Tibial artery (tissue), 4 donors: ENCODE results near the gene FUZ.

ENCODE experiments used
- DNase-seq, 2 donors: peaks; one replicate each; pipeline ENCODE4 v3.0.0-alpha.2; 2019
- H3K27ac ChIP-seq, 2 donors: fragments of 200-600 bp; sonication (generic) in 1 of 2; 1 replicate in 1 of 2; 2 replicates in 1 of 2; pipeline ENCODE4 v1.5.1; 2018 to 2019; ENCODE audit warnings: mild to moderate bottlenecking in 1 of 2
- H3K27me3 ChIP-seq, 2 donors: fragments of 200-600 bp; sonication (generic) in 1 of 2; one replicate each; pipeline versions ENCODE4 v1.5.1 to v1.6.0; 2016 to 2019
- H3K36me3 ChIP-seq, 3 donors: fragments of 200-600 bp; sonication (generic) in 2 of 3; one replicate each; pipeline ENCODE4 v1.5.1; 2016 to 2019; ENCODE audit warnings: mild to moderate bottlenecking in 2 of 3
- H3K4me1 ChIP-seq, 4 donors: fragments of 200-600 bp; sonication (generic) in 2 of 4; 1 replicate in 3 of 4; 2 replicates in 1 of 4; pipeline ENCODE4 v1.5.1; 2016 to 2019
- H3K4me3 ChIP-seq, 2 donors: fragments of 200-600 bp; sonication (generic) in 1 of 2; 1 replicate in 1 of 2; 2 replicates in 1 of 2; pipeline ENCODE4 v1.5.1; 2018 to 2019; ENCODE audit warnings: mild to moderate bottlenecking in 2 of 2
- H3K9me3 ChIP-seq, 3 donors: fragments of 200-600 bp; sonication (generic) in 1 of 3; one replicate each; pipeline ENCODE4 v1.5.1; 2016 to 2019
- CTCF ChIP-seq, 2 experiments: fragments of 200-600 bp in 1 of 2; fragments of 450-650 bp in 1 of 2; IDR thresholded peaks; one replicate each; pipeline ENCODE4 v1.5.1; 2017 to 2019; ENCODE audit warnings: antibody characterized with exemption in 2 of 2, mild to moderate bottlenecking in 1 of 2, moderate library complexity in 1 of 2
- intact Hi-C: fragments of 100-400 bp; cut with DNase I; formaldehyde crosslinking; loops from one replicate; pipeline ENCODE4 v1.15.0; 2023; ENCODE audit warnings: low total_unique reads

FUZ gene

GRCh38 chr19:49812997-49813861 is at the start of gene FUZ:
Gene FUZ, minus strand, starts transcription at chr19:49813292. Its CDS starts 186 bp downstream, at chr19:49813106.
- DNase-seq = peak; percentile 98
- intact Hi-C loops = no loop called here
- TF ChIP-seq CTCF (IDR thresholded peaks at IDR 0.05) = peak in 1 of 2 experiments; percentile 13

GRCh38 chr19:49862391-49863253 is 49.5 kb upstream of the FUZ start:
- TF ChIP-seq CTCF (IDR thresholded peaks at IDR 0.05) = no peak
- intact Hi-C loops = loop anchor here (10.0 kb wide), 1 partner anchor 98 kb away; the partner anchor contains the start of genes AP2A1 and TSKS
- H3K36me3 ChIP-seq = peaks cover 12 to 75% (median 57%) of the 10 kb centered on the region in 3 donors

More at GRCh38 chr19:49812997-49813861, at the start of gene FUZ:
- H3K4me1 ChIP-seq = peaks cover 0 to 43% (median 24%) of the 10 kb centered on the region in 4 donors
- H3K36me3 ChIP-seq = no peaks in the 10 kb centered on the region
- peak within 1 kb of the TSS; percentile 89 to 91 for H3K27ac ChIP-seq
- peak within 1 kb of the TSS; percentile 59 to 73 for H3K4me3 ChIP-seq
- H3K27me3 ChIP-seq = no peaks in the 10 kb centered on the region
- no peaks in the 10 kb centered on the region for H3K9me3 ChIP-seq

GRCh38 chr19:49861541-49862378 is 48.7 kb upstream of the FUZ start:
- intact Hi-C loops = loop anchor here (10.0 kb wide), 1 partner anchor 97 kb away; the partner anchor contains the start of genes AP2A1 and TSKS
- DNase-seq = no peak

More at GRCh38 chr19:49862391-49863253, 49.5 kb upstream of the FUZ start:
- H3K27me3 ChIP-seq = no peaks in the 10 kb centered on the region
- no peak for DNase-seq
- H3K4me1 ChIP-seq = peaks cover 0 to 26% (median 21%) of the 10 kb centered on the region in 4 donors
- no peaks in the 10 kb centered on the region for H3K9me3 ChIP-seq
- no peak overlapping the region for H3K4me3 ChIP-seq
- H3K27ac ChIP-seq = no peak overlapping the region

GRCh38 chr19:49861107-49861506 is 48.0 kb upstream of the FUZ start:
- no peak for DNase-seq
- Histone ChIP-seq H3K27me3 (no peaks in the 10 kb centered on the region), H3K27ac (peak overlapping the region; percentile 26 to 41), H3K9me3 (no peaks in the 10 kb centered on the region), H3K36me3 (peaks cover 28 to 90% (median 72%) of the 10 kb centered on the region in 3 donors), H3K4me1 (peaks cover 0 to 17% (median 14%) of the 10 kb centered on the region in 4 donors), H3K4me3 (no peak overlapping the region)
- no peak for TF ChIP-seq CTCF (IDR thresholded peaks at IDR 0.05)
- intact Hi-C loops = loop anchor here (10.0 kb wide), 1 partner anchor 96 kb away; the partner anchor contains the start of genes AP2A1 and TSKS

More at GRCh38 chr19:49861541-49862378, 48.7 kb upstream of the FUZ start:
- Histone ChIP-seq H3K27ac (peak overlapping the region in 1 of 2 donors; percentile 41), H3K4me3 (no peak overlapping the region), H3K9me3 (no peaks in the 10 kb centered on the region), H3K27me3 (no peaks in the 10 kb centered on the region), H3K36me3 (peaks cover 21 to 83% (median 66%) of the 10 kb centered on the region in 3 donors), H3K4me1 (peaks cover 0 to 23% (median 20%) of the 10 kb centered on the region in 4 donors)
- TF ChIP-seq CTCF (IDR thresholded peaks at IDR 0.05) = no peak
